A673 (cell line): ENCODE data around the gene PLXNA1. TPM values are rescaled to one million over a fixed set of nuclear protein-coding genes. Genes with fewer than 3 reads are reported as not detected.

ENCODE experiments used
- BruUV-seq: library from RNA; stranded (reverse); fragments of 400-500 nt; replicated peaks from 2 replicates; lab custom pipeline; 2021; lab: Mats Ljungman, UMichigan
- CTCF ChIA-PET: fragments of 300-600 bp; sonication (Branson Sonifier 250); formaldehyde crosslinking; loops from one replicate; lab custom pipeline; 2022; ENCODE audit warnings: antibody characterized with exemption; lab: Charles Lee
- POLR2A ChIA-PET: fragments of 300-600 bp; sonication (Branson Sonifier 250); formaldehyde crosslinking; loops from one replicate; lab custom pipeline; 2022; ENCODE audit warnings: antibody characterized with exemption; ENCODE audit not compliant: low non-redundant PET; lab: Charles Lee
- DNase-seq: peaks from one replicate; pipeline ENCODE4 v3.0.0-alpha.2; 2015; ENCODE audit warnings: low spot score
- H3K27ac ChIP-seq: fragments of 200-600 bp; sonication (generic); 2 replicates; pipeline ENCODE4 v1.5.1; 2016; ENCODE audit warnings: mixed run types, low read depth, mild to moderate bottlenecking, mixed read lengths, antibody characterized with exemption, low read length; ENCODE audit not compliant: poor library complexity, severe bottlenecking
- H3K27me3 ChIP-seq: fragments of 200-600 bp; sonication (generic); replicated peaks from 2 replicates; pipeline ENCODE4 v1.6.1; 2017; ENCODE audit warnings: mixed run types, low read depth, mild to moderate bottlenecking, mixed read lengths, antibody characterized with exemption, low read length; ENCODE audit not compliant: insufficient read depth, poor library complexity
- H3K36me3 ChIP-seq: fragments of 200-600 bp; sonication (generic); 2 replicates; pipeline ENCODE4 v1.6.1; 2016; ENCODE audit warnings: mixed run types, mild to moderate bottlenecking, mixed read lengths, antibody characterized with exemption, low read length; ENCODE audit not compliant: insufficient read depth, poor library complexity, severe bottlenecking
- H3K4me1 ChIP-seq: fragments of 200-600 bp; sonication (generic); 2 replicates; pipeline ENCODE4 v1.6.1; 2017; ENCODE audit warnings: mixed run types, mild to moderate bottlenecking, mixed read lengths, antibody characterized with exemption, low read length; ENCODE audit not compliant: insufficient read depth, poor library complexity, severe bottlenecking
- H3K4me3 ChIP-seq: fragments of 200-600 bp; sonication (generic); 2 replicates; pipeline ENCODE4 v1.5.1; 2016; ENCODE audit warnings: low read depth, mixed run types, mild to moderate bottlenecking, mixed read lengths, low read length; ENCODE audit not compliant: poor library complexity, severe bottlenecking
- H3K9me3 ChIP-seq: fragments of 200-600 bp; sonication (generic); 2 replicates; pipeline ENCODE4 v1.6.1; 2016; ENCODE audit warnings: mixed run types, low read depth, mild to moderate bottlenecking, mixed read lengths, antibody characterized with exemption, low read length; ENCODE audit not compliant: poor library complexity, severe bottlenecking
- EZH2 ChIP-seq: fragments of 200-600 bp; sonication (generic); IDR thresholded peaks from 2 replicates; pipeline ENCODE4 v1.6.1; 2017; ENCODE audit warnings: borderline replicate concordance, low read depth, mild to moderate bottlenecking, mixed read lengths, antibody characterized with exemption, low read length; ENCODE audit not compliant: poor library complexity, severe bottlenecking
- intact Hi-C: fragments of 100-400 bp; cut with micrococcal nuclease; formaldehyde crosslinking; loops from one replicate; pipeline ENCODE4 v1.10.0; 2022; ENCODE audit not compliant: unreplicated experiment
- total RNA-seq: library from RNA; stranded (reverse); gene quantifications from 2 replicates; pipeline ENCODE4 v1.2.3, GENCODE V29; 2021
- TF ChIP-seq, protein P1 (sequence below): fragments of 300-800, 200-600 bp; sonication (generic); conservative IDR thresholded peaks from 2 replicates; pipeline ENCODE4 v1.5.1; 2017; ENCODE audit warnings: low read depth, mild to moderate bottlenecking, antibody characterized with exemption, low read length, moderate library complexity, mixed read lengths

The PLXNA1 gene
- total RNA-seq, 1 experiment from 2014 or later = 33.6 TPM

GRCh38 chr3:127018306-127018828 lies 35.5 kb downstream of the PLXNA1 start:
- H3K4me3 ChIP-seq = no peak overlapping the region
- DNase-seq = no peak

DNA sequence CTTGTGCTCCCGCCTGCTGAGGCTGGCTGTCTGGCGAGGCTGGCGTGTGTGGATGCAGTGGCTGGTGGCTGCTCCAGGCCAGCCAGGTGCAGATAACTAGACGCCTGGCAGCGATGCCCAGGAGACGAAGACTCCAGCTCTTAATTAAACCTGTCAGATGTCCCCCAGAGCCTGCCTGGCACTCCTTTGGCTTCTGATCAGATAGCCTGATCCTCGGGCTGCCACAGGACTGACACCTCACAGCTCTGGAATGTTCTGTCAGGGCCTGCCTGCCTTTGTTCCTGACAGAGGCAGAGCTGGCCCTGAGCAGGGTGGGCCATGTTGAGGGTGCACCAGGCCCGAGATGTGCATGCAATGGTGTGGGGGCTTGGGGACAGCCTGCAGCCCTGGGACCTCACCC lies 36.5 kb downstream of the PLXNA1 start:
- DNase-seq = no peak
- no peak overlapping the region for H3K4me3 ChIP-seq
- H3K36me3 ChIP-seq = peaks cover 31% of the 10 kb centered on the region
- intact Hi-C loops = no loop called here
- POLR2A ChIA-PET = no interaction called here
- no peaks in the 10 kb centered on the region for H3K4me1 ChIP-seq
- H3K27ac ChIP-seq = no peak overlapping the region
- no peaks in the 10 kb centered on the region for H3K9me3 ChIP-seq
- BruUV-seq = no TSS peak
- CTCF ChIA-PET = no interaction called here
- H3K27me3 ChIP-seq = no peaks in the 10 kb centered on the region
- TF ChIP-seq, protein P1, sequence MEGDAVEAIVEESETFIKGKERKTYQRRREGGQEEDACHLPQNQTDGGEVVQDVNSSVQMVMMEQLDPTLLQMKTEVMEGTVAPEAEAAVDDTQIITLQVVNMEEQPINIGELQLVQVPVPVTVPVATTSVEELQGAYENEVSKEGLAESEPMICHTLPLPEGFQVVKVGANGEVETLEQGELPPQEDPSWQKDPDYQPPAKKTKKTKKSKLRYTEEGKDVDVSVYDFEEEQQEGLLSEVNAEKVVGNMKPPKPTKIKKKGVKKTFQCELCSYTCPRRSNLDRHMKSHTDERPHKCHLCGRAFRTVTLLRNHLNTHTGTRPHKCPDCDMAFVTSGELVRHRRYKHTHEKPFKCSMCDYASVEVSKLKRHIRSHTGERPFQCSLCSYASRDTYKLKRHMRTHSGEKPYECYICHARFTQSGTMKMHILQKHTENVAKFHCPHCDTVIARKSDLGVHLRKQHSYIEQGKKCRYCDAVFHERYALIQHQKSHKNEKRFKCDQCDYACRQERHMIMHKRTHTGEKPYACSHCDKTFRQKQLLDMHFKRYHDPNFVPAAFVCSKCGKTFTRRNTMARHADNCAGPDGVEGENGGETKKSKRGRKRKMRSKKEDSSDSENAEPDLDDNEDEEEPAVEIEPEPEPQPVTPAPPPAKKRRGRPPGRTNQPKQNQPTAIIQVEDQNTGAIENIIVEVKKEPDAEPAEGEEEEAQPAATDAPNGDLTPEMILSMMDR = no peak
- no peak for TF ChIP-seq EZH2

More at GRCh38 chr3:127018306-127018828, 35.5 kb downstream of the PLXNA1 start:
- Histone ChIP-seq H3K36me3 (peaks cover 31% of the 10 kb centered on the region), H3K27me3 (no peaks in the 10 kb centered on the region), H3K9me3 (no peaks in the 10 kb centered on the region), H3K27ac (no peak overlapping the region), H3K4me1 (no peaks in the 10 kb centered on the region)
- no TSS peak for BruUV-seq
- CTCF ChIA-PET = no interaction called here
- intact Hi-C loops = no loop called here
- no peak for TF ChIP-seq EZH2
- TF ChIP-seq, protein P1 = no peak
- POLR2A ChIA-PET = no interaction called here

DNA sequence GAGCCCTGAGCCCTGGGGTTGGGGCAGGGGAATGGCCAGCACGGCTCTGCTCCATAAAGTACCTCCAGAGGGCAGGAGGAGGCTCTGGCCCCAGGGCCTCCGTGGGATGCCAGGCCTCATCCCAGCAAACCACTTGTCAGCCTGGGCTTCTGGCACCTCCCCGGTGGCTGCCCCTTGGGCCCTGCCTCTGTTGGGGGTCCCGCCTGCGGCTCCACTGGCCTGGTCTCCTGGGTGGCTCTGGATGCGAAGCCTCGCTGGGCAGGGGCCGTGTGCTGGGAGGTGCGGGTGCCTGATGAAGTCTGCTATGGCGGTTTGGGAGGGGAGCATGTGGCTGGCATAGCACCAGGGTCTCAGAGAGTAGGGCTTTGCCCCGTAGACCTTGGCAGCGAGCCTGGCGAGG lies 37.6 kb downstream of the PLXNA1 start:
- intact Hi-C loops = no loop called here
- H3K36me3 ChIP-seq = peaks cover 31% of the 10 kb centered on the region

More for the DNA sequence above, 37.6 kb downstream of the PLXNA1 start:
- ChIA-PET POLR2A (no interaction called here), CTCF (no interaction called here)
- H3K9me3 ChIP-seq = no peaks in the 10 kb centered on the region
- no peak for DNase-seq
- no peaks in the 10 kb centered on the region for H3K4me1 ChIP-seq
- no TSS peak for BruUV-seq
- no peaks in the 10 kb centered on the region for H3K27me3 ChIP-seq
- no peak for TF ChIP-seq EZH2
- TF ChIP-seq, protein P1 = no peak
- no peak overlapping the region for H3K4me3 ChIP-seq
- H3K27ac ChIP-seq = no peak overlapping the region
